ENCODE measurements around the gene PITPNM1. TPM values are rescaled to one million over a fixed set of nuclear protein-coding genes. Genes with fewer than 3 reads are reported as not detected.

PITPNM1 gene
- total RNA-seq, 1 donor from 2014 or later = 71.5 TPM

DNA sequence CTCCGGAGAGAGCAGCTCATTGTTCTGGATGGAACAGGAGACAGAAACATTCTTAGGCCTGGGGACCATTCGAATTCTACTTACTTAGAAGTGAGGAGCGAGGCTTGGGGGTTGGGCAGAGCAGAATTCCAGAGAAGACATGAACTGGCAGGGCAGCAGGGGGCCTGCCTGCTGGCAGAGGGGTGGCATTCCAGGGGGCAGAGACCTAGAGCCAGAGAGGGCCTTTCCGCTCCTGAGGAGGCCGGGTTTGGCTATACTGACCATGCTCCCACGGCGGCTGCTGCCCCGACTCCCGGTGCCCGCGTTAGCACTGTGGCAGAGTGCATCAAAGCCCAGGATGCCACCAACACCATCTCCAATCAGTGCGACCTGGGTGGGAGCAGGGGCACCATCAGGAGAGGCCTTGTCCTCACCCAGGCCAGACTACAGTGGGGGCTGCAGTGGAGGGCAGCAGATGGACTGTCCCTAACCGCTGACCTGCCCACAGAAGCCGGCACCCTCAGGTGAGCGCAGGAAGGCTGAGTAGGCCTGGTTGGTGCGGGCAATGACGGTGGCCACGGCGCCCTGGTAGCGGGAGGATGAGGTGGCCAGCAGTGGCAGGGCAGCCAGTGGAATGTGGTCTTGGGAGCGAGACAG lies 7.4 kb downstream of the PITPNM1 start:
- no peak overlapping the region for H3K27ac ChIP-seq (ENCODE audit: low read depth, low read length)
- H3K4me1 ChIP-seq (ENCODE audit: insufficient read depth, low read length) = no peaks in the 10 kb centered on the region
- DNase-seq (ENCODE audit: low read depth) (no peak), FAIRE-seq (no peak)
- H3K4me3 ChIP-seq (ENCODE audit: insufficient read depth, low read depth, low read length) = no peak overlapping the region
- H3K36me3 ChIP-seq (ENCODE audit: insufficient read depth, low read length) = peaks cover 2% of the 10 kb centered on the region
- no peak overlapping the region for H3K4me2 ChIP-seq (ENCODE audit: low read length)
- no peaks in the 10 kb centered on the region for H3K27me3 ChIP-seq (ENCODE audit: insufficient read depth, low read length)
- H3K9ac ChIP-seq (ENCODE audit: low read length) = no peak overlapping the region
- H2AFZ ChIP-seq (ENCODE audit: low read depth, low read length) = no peak overlapping the region
- no peaks in the 10 kb centered on the region for H3K9me3 Mint-ChIP-seq (ENCODE audit: unreplicated experiment)
- peaks cover 14% of the 10 kb centered on the region for H3K36me3 Mint-ChIP-seq (ENCODE audit: low read depth, unreplicated experiment)
- no peaks in the 10 kb centered on the region for H3K9me3 ChIP-seq (ENCODE audit: insufficient read depth, low read depth, low read length)
- peaks cover under 1% of the 10 kb centered on the region for H3K79me2 ChIP-seq (ENCODE audit: insufficient read depth, low read length)
- H3K27me3 Mint-ChIP-seq (ENCODE audit: low read depth, unreplicated experiment) = no peaks in the 10 kb centered on the region
- H4K20me1 ChIP-seq (ENCODE audit: insufficient read depth, low read length) = peaks cover 15% of the 10 kb centered on the region
- no peak overlapping the region for H3K4me3 Mint-ChIP-seq (ENCODE audit: unreplicated experiment)
- TF ChIP-seq EZH2 (IDR thresholded peaks at IDR 0.05; ENCODE audit: insufficient read depth, low read length) = no peak
- TF ChIP-seq, protein P1, sequence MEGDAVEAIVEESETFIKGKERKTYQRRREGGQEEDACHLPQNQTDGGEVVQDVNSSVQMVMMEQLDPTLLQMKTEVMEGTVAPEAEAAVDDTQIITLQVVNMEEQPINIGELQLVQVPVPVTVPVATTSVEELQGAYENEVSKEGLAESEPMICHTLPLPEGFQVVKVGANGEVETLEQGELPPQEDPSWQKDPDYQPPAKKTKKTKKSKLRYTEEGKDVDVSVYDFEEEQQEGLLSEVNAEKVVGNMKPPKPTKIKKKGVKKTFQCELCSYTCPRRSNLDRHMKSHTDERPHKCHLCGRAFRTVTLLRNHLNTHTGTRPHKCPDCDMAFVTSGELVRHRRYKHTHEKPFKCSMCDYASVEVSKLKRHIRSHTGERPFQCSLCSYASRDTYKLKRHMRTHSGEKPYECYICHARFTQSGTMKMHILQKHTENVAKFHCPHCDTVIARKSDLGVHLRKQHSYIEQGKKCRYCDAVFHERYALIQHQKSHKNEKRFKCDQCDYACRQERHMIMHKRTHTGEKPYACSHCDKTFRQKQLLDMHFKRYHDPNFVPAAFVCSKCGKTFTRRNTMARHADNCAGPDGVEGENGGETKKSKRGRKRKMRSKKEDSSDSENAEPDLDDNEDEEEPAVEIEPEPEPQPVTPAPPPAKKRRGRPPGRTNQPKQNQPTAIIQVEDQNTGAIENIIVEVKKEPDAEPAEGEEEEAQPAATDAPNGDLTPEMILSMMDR (IDR thresholded peaks at IDR 0.05; ENCODE audit: insufficient read depth, low read depth, low read length) = no peak
- no peaks in the 10 kb centered on the region for H3K4me1 Mint-ChIP-seq (ENCODE audit: low read depth, unreplicated experiment)
- H3K27ac Mint-ChIP-seq (ENCODE audit: unreplicated experiment) = no peak overlapping the region

DNA sequence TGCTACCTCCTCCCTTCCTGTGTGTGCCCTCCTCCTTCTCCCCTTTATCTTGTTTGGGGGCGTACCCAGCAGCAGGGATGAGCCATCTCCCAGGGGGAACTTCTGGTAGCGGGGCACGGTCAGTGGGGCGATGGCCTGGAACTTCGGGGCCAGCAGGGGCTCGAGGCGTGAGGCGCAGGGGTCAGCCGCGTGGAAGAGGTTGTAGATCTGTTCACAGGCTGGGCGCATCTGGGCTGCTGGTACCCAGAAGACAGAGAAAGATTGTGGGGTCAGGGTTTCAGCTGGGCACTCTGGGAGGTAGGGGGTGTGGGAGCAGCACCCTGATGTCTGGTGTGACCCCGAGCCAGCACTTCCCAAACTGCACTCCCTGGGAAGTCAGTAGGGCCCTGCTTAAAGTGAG lies 9.1 kb downstream of the PITPNM1 start:
- no peaks in the 10 kb centered on the region for H3K4me1 Mint-ChIP-seq (ENCODE audit: low read depth, unreplicated experiment)
- Histone ChIP-seq H3K36me3 (ENCODE audit: insufficient read depth, low read length) (peaks cover 7% of the 10 kb centered on the region), H4K20me1 (ENCODE audit: insufficient read depth, low read length) (peaks cover 8% of the 10 kb centered on the region), H3K4me2 (ENCODE audit: low read length) (no peak overlapping the region), H3K9me3 (ENCODE audit: insufficient read depth, low read depth, low read length) (no peaks in the 10 kb centered on the region), H2AFZ (ENCODE audit: low read depth, low read length) (no peak overlapping the region), H3K4me1 (ENCODE audit: insufficient read depth, low read length) (no peaks in the 10 kb centered on the region), H3K27ac (ENCODE audit: low read depth, low read length) (no peak overlapping the region), H3K4me3 (ENCODE audit: insufficient read depth, low read depth, low read length) (no peak overlapping the region), H3K27me3 (ENCODE audit: insufficient read depth, low read length) (no peaks in the 10 kb centered on the region), H3K9ac (ENCODE audit: low read length) (no peak overlapping the region), H3K79me2 (ENCODE audit: insufficient read depth, low read length) (no peaks in the 10 kb centered on the region)
- no peaks in the 10 kb centered on the region for H3K9me3 Mint-ChIP-seq (ENCODE audit: unreplicated experiment)
- no peak for TF ChIP-seq EZH2 (IDR thresholded peaks at IDR 0.05; ENCODE audit: insufficient read depth, low read length)
- TF ChIP-seq, protein P1 (IDR thresholded peaks at IDR 0.05; ENCODE audit: insufficient read depth, low read depth, low read length) = no peak
- DNase-seq (ENCODE audit: low read depth) (no peak), FAIRE-seq (no peak)
- no peaks in the 10 kb centered on the region for H3K27me3 Mint-ChIP-seq (ENCODE audit: low read depth, unreplicated experiment)
- peaks cover 10% of the 10 kb centered on the region for H3K36me3 Mint-ChIP-seq (ENCODE audit: low read depth, unreplicated experiment)
- no peak overlapping the region for H3K4me3 Mint-ChIP-seq (ENCODE audit: unreplicated experiment)
- H3K27ac Mint-ChIP-seq (ENCODE audit: unreplicated experiment) = no peak overlapping the region

DNA sequence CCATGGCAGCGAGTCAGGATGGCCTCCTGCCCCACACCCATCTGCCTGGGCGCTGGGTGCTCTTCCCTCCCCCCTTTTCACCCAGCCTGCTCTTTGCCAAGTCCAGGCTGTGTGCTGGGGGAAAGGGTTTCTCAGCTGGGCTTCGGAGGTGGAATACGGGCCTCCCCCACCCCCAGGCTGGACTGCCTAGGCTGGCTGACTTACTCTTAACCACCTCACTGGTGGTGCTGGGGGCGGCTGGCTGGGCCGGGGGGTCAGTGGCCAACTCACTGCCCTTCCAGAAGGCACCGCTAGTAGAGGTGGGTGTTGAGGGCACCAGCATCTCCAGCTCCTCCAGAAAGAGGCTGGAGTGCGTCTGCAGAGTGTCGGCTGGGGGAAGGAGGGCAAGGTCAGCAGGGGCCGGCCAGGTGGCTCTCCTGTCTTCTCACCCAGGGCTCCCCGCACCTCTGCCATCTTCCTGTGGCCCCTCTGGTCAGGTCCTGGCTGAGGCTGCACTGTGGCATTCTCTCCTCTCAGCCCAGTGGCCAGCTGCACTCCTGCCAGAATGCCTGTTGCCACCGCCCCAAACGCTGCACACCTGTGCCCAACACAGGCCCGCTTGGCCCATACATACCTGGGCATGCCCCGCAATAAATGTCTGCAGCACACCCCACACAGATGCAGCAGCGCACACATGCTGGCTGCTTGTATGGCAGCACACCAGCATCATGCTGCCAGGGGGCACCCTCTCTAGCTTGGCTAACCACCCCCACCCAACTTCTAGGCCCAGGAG lies 9.7 kb downstream of the PITPNM1 start:
- H3K79me2 ChIP-seq (ENCODE audit: insufficient read depth, low read length) = no peaks in the 10 kb centered on the region
- DNase-seq (ENCODE audit: low read depth) (no peak), FAIRE-seq (no peak)
- H2AFZ ChIP-seq (ENCODE audit: low read depth, low read length) = no peak overlapping the region
- H3K27ac Mint-ChIP-seq (ENCODE audit: unreplicated experiment) = no peak overlapping the region
- H3K9me3 ChIP-seq (ENCODE audit: insufficient read depth, low read depth, low read length) = no peaks in the 10 kb centered on the region
- no peaks in the 10 kb centered on the region for H3K27me3 Mint-ChIP-seq (ENCODE audit: low read depth, unreplicated experiment)
- no peak overlapping the region for H3K4me3 ChIP-seq (ENCODE audit: insufficient read depth, low read depth, low read length)
- no peak overlapping the region for H3K4me2 ChIP-seq (ENCODE audit: low read length)
- H3K27ac ChIP-seq (ENCODE audit: low read depth, low read length) = no peak overlapping the region
- no peaks in the 10 kb centered on the region for H3K4me1 ChIP-seq (ENCODE audit: insufficient read depth, low read length)
- H3K9ac ChIP-seq (ENCODE audit: low read length) = no peak overlapping the region
- no peaks in the 10 kb centered on the region for H3K4me1 Mint-ChIP-seq (ENCODE audit: low read depth, unreplicated experiment)
- peaks cover 5% of the 10 kb centered on the region for H3K36me3 ChIP-seq (ENCODE audit: insufficient read depth, low read length)
- peaks cover 6% of the 10 kb centered on the region for H4K20me1 ChIP-seq (ENCODE audit: insufficient read depth, low read length)
- no peak for TF ChIP-seq EZH2 (IDR thresholded peaks at IDR 0.05; ENCODE audit: insufficient read depth, low read length)
- TF ChIP-seq, protein P1 (IDR thresholded peaks at IDR 0.05; ENCODE audit: insufficient read depth, low read depth, low read length) = no peak
- peaks cover 3% of the 10 kb centered on the region for H3K36me3 Mint-ChIP-seq (ENCODE audit: low read depth, unreplicated experiment)
- no peaks in the 10 kb centered on the region for H3K27me3 ChIP-seq (ENCODE audit: insufficient read depth, low read length)
- H3K4me3 Mint-ChIP-seq (ENCODE audit: unreplicated experiment) = no peak overlapping the region
- no peaks in the 10 kb centered on the region for H3K9me3 Mint-ChIP-seq (ENCODE audit: unreplicated experiment)

Data from astrocyte (in vitro differentiated cells and primary cell).